22Rv1 (cell line): Measurements from ENCODE around the gene SPX.

Experiments
- CTCF ChIP-seq: fragments of 450-650 bp; IDR thresholded peaks from 2 replicates; pipeline ENCODE4 v1.5.1; 2017; ENCODE audit warnings: mild to moderate bottlenecking
- ZFX ChIP-seq: fragments of 450-650 bp; IDR thresholded peaks from 2 replicates; pipeline ENCODE4 v1.6.1; 2017; ENCODE audit warnings: antibody characterized with exemption, borderline replicate concordance

DNA sequence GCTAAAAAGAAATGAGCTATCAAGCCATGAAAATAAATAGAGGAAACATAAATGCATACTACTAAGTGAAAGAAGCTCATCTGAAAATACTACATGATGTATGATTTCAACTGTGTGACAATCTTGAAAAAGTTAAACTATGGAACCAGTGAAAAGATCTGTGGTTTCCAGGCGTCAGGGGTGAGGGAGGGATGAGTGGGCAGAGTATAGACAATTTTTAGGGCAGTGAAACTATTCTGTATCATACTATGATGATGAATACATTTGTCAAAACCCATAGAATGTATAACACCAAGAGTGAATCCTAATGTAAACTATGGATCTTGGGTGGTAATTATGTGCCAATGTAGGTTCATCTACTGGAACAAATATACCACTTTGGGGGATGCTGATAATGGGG lies 21.3 kb downstream of the SPX start:
- TF ChIP-seq CTCF (no peak), ZFX (no peak)
